HUES64 (cell line): ENCODE data around the gene CEP120.

ENCODE experiments used
- H3K27ac ChIP-seq: 2 replicates; pipeline ENCODE4 v1.7.0; 2013; ENCODE audit warnings: low read depth, low read length, inconsistent platforms
- H3K27me3 ChIP-seq: 2 replicates; pipeline ENCODE4 v1.6.1; 2013; ENCODE audit warnings: mild to moderate bottlenecking, low read length; ENCODE audit not compliant: insufficient read depth
- H3K36me3 ChIP-seq: 2 replicates; pipeline ENCODE4 v1.6.1; 2013; ENCODE audit warnings: mild to moderate bottlenecking, low read length; ENCODE audit not compliant: insufficient read depth
- H3K4me1 ChIP-seq: 2 replicates; pipeline ENCODE4 v1.6.1; 2013; ENCODE audit warnings: mild to moderate bottlenecking, low read length, moderate library complexity; ENCODE audit not compliant: insufficient read depth
- H3K4me3 ChIP-seq: 2 replicates; pipeline ENCODE4 v1.5.1; 2013; ENCODE audit warnings: mild to moderate bottlenecking, low read length, moderate library complexity
- H3K9ac ChIP-seq: 2 replicates; pipeline ENCODE4 v1.6.1; 2013; ENCODE audit warnings: mild to moderate bottlenecking, low read depth, low read length
- H3K9me3 ChIP-seq: 2 replicates; pipeline ENCODE4 v1.6.1; 2013; ENCODE audit warnings: low read depth, low read length; ENCODE audit not compliant: insufficient read depth
- WGBS: fragments of 150-250, 120-280 bp; methylation state at CpG from one replicate; pipeline ENCODE4 v1.1.7; 2013; ENCODE audit warnings: missing lambda C conversion rate; 5-methylcytosine and 5-hydroxymethylcytosine counted together

The CEP120 gene

GRCh38 chr5:123297866-123298265, 125.3 kb downstream of the CEP120 start:
- no peaks in the 10 kb centered on the region for H3K27me3 ChIP-seq
- H3K4me3 ChIP-seq, result no peak overlapping the region
- no peaks in the 10 kb centered on the region for H3K36me3 ChIP-seq
- 84% methylated on average over 1 of the region's 1 CpG for WGBS
- peaks cover 7% of the 10 kb centered on the region; the same call in 1 of the 2 replicates for H3K9me3 ChIP-seq
- H3K9ac ChIP-seq, result no peak overlapping the region
- H3K4me1 ChIP-seq, result peaks cover 27% of the 10 kb centered on the region
- H3K27ac ChIP-seq, result no peak overlapping the region

GRCh38 chr5:123297198-123297831, 125.9 kb downstream of the CEP120 start:
- 80% methylated on average over 2 of the region's 2 CpGs for WGBS
- Histone ChIP-seq H3K27ac (no peak overlapping the region), H3K27me3 (no peaks in the 10 kb centered on the region), H3K4me1 (peaks cover 27% of the 10 kb centered on the region), H3K36me3 (no peaks in the 10 kb centered on the region), H3K4me3 (no peak overlapping the region), H3K9me3 (peaks cover 7% of the 10 kb centered on the region; the same call in 1 of the 2 replicates), H3K9ac (no peak overlapping the region)
